Measurements from ENCODE around the gene CISH. TPM values are rescaled to one million over a fixed set of nuclear protein-coding genes. Genes with fewer than 3 reads are reported as not detected.

Gene CISH
- total and polyA plus RNA-seq, 5 experiments from 2014 or later = 8.1 to 135 (median 16.3) TPM

GRCh38 chr3:50563867-50564266, 47.7 kb downstream of the CISH start:
- H3K27ac Mint-ChIP-seq = peak overlapping the region in 2 of 10 donors; percentile 48 to 79
- ATAC-seq (no peak), DNase-seq (no peak)
- peaks cover 20 to 31% (median 27%) of the 10 kb centered on the region in 4 donors for H3K4me1 Mint-ChIP-seq
- POLR2A ChIA-PET = interaction anchor here (1.3 to 1.4 kb wide), 2 partner anchors 16 to 46 kb away, joined by 3 read pairs; no protein-coding TSS in a partner anchor
- peaks cover 0 to 3% (median 1%) of the 10 kb centered on the region in 3 donors for H3K36me3 Mint-ChIP-seq
- no peaks in the 10 kb centered on the region for H3K9me3 Mint-ChIP-seq
- H3K27me3 Mint-ChIP-seq = no peaks in the 10 kb centered on the region
- H3K4me3 Mint-ChIP-seq = no peak overlapping the region

GRCh38 chr3:50562861-50563260, 48.7 kb downstream of the CISH start:
- peaks cover 16 to 25% (median 21%) of the 10 kb centered on the region in 4 donors for H3K4me1 Mint-ChIP-seq
- POLR2A ChIA-PET = interaction anchor here (1.3 kb wide), 1 partner anchor 15 kb away, joined by 3 read pairs; no protein-coding TSS in a partner anchor
- H3K27ac Mint-ChIP-seq = peak overlapping the region in 4 of 10 donors; percentile 14 to 79 (median 43)
- peaks cover 0 to 5% (median 1%) of the 10 kb centered on the region in 3 donors for H3K36me3 Mint-ChIP-seq
- H3K27me3 Mint-ChIP-seq = no peaks in the 10 kb centered on the region
- no peak for DNase-seq
- no peak overlapping the region for H3K4me3 Mint-ChIP-seq
- H3K9me3 Mint-ChIP-seq = no peaks in the 10 kb centered on the region
- ATAC-seq = no peak

GRCh38 chr3:50559702-50560101, 51.9 kb downstream of the CISH start:
- ATAC-seq (no peak), DNase-seq (no peak)
- H3K9me3 Mint-ChIP-seq = no peaks in the 10 kb centered on the region
- H3K27ac Mint-ChIP-seq = peak overlapping the region in 2 of 10 donors; percentile 25 to 47
- peaks cover 0 to 12% (median 8%) of the 10 kb centered on the region in 4 donors for H3K4me1 Mint-ChIP-seq
- POLR2A ChIA-PET = no interaction called here
- no peak overlapping the region for H3K4me3 Mint-ChIP-seq
- H3K36me3 Mint-ChIP-seq = peaks cover 0 to 3% (median 1%) of the 10 kb centered on the region in 3 donors
- H3K27me3 Mint-ChIP-seq = no peaks in the 10 kb centered on the region

- ATAC-seq (no peak), DNase-seq (no peak)
- H3K36me3 Mint-ChIP-seq = peaks cover 0 to 2% (median 1%) of the 10 kb centered on the region in 3 donors
Observed at GRCh38 chr3:50557915-50558314, 53.7 kb downstream of the CISH start.

GRCh38 chr3:50557106-50557505, 54.5 kb downstream of the CISH start:
- no peak for DNase-seq
- Mint-ChIP-seq H3K9me3 (no peaks in the 10 kb centered on the region), H3K4me1 (peaks cover 0 to 6% (median 0%) of the 10 kb centered on the region in 4 donors), H3K4me3 (no peak overlapping the region), H3K36me3 (peaks cover 0 to 2% (median 1%) of the 10 kb centered on the region in 3 donors), H3K27ac (peak overlapping the region in 2 of 10 donors; percentile 2 to 27), H3K27me3 (peaks cover 0 to 1% (median 0%) of the 10 kb centered on the region in 5 donors)
- POLR2A ChIA-PET = interaction anchor here (1.1 to 1.4 kb wide), 2 partner anchors 10 to 12 kb away, joined by 3 to 4 read pairs; partner anchors contain the start of genes C3orf18 and HEMK1
- ATAC-seq = no peak

More at GRCh38 chr3:50557915-50558314, 53.7 kb downstream of the CISH start:
- H3K27ac Mint-ChIP-seq = no peak overlapping the region
- peaks cover 0 to 6% (median 0%) of the 10 kb centered on the region in 4 donors for H3K4me1 Mint-ChIP-seq
- H3K27me3 Mint-ChIP-seq = no peaks in the 10 kb centered on the region
- no peak overlapping the region for H3K4me3 Mint-ChIP-seq
- no peaks in the 10 kb centered on the region for H3K9me3 Mint-ChIP-seq
- POLR2A ChIA-PET = interaction anchor here (0.6 to 1.4 kb wide), 3 partner anchors 9 to 20 kb away, joined by 3 to 4 read pairs (median 3); partner anchors contain the start of genes C3orf18 and HEMK1

Other genes with a start within 250 kb of the CISH start
- gene CACNA2D2, start 108.1 kb downstream of the CISH start, total RNA-seq = 1 to 10 TPM; 4.0 to 4.9 TPM
- 1 to 10 TPM in 1 of 3 donors, under 1 TPM in 2; 0.40 to 1.5 (median 0.40) TPM for gene CACNA2D2, start 108.1 kb downstream of the CISH start, polyA plus RNA-seq
- 10 to 100 TPM; 17.7 to 18.4 TPM for gene C3orf18, start 44.0 kb downstream of the CISH start, total RNA-seq
- gene C3orf18, start 44.0 kb downstream of the CISH start, polyA plus RNA-seq = 10 to 100 TPM; 14.1 to 17.3 (median 14.2) TPM
- gene HEMK1, start 42.3 kb downstream of the CISH start, total RNA-seq = 10 to 100 TPM; 65.1 to 67.1 TPM
- 10 to 100 TPM; 20.2 to 43.1 (median 30.3) TPM for gene HEMK1, start 42.3 kb downstream of the CISH start, polyA plus RNA-seq
- 10 to 100 TPM; 27.5 TPM for gene MAPKAPK3, start 5.4 kb upstream of the CISH start, total RNA-seq
- gene MAPKAPK3, start 5.4 kb upstream of the CISH start, polyA plus RNA-seq = 10 to 100 TPM; 42.4 to 48.2 (median 48.1) TPM
- 1 to 10 TPM; 1.5 to 1.9 TPM for gene DOCK3, start 63.2 kb upstream of the CISH start, total RNA-seq
- under 1 TPM; 0.14 to 0.63 (median 0.22) TPM for gene DOCK3, start 63.2 kb upstream of the CISH start, polyA plus RNA-seq